Measurements from ENCODE around the gene WSCD2.

The WSCD2 gene

DNA sequence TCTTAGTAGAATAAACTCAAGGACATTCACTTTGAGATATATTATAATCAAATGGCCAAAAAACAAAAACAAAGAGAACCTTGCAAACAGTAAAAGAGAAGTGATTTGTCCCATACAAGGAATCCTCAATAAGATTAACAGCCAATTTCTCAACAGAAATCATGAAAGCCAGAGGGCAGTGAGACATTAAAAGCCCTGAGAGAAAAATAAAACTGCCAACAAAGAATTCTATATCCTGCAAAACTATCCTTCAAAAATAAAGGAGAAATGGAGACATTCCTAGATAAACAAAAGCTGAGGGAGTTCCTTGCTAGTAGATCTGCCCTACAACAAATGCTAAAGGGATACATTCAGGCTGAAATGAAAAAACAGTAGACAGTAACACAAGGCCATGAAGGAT, 131.9 kb downstream of the WSCD2 start:
- Histone ChIP-seq H3K4me1 (ENCODE audit: control insufficient read depth, insufficient read depth, low read length, poor library complexity, severe bottlenecking) (no peaks in the 10 kb centered on the region), H3K9me3 (ENCODE audit: control insufficient read depth, low read length) (peaks cover 25% of the 10 kb centered on the region), H3K27ac (ENCODE audit: low read depth, low read length, severe bottlenecking) (no peak overlapping the region), H3K36me3 (ENCODE audit: control insufficient read depth, insufficient read depth, low read length) (no peaks in the 10 kb centered on the region), H3K4me3 (ENCODE audit: extremely low read depth, insufficient read depth, low read length, poor library complexity, severe bottlenecking) (no peak overlapping the region)

DNA sequence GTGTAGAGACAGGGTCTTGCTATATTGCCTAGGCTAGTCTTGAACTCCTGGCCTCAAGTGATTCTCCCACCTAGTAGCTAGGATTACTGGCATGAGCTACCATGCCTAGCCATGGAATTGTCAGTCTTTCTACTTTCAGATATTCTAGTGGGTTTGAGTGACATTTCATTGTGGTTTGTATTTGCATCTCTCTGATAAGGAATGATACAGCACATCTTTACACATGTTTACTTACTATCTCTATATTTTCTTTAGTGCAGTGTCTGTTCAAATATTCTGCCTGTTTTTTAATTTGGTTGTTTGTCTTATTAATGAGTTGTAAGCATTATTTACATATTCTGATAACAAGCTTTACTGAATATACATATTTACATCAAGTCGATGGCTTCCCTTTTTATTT, 136.4 kb downstream of the WSCD2 start:
- Histone ChIP-seq H3K4me1 (ENCODE audit: control insufficient read depth, insufficient read depth, low read length, poor library complexity, severe bottlenecking) (no peaks in the 10 kb centered on the region), H3K9me3 (ENCODE audit: control insufficient read depth, low read length) (peaks cover 8% of the 10 kb centered on the region), H3K27ac (ENCODE audit: low read depth, low read length, severe bottlenecking) (no peak overlapping the region), H3K4me3 (ENCODE audit: extremely low read depth, insufficient read depth, low read length, poor library complexity, severe bottlenecking) (no peak overlapping the region), H3K36me3 (ENCODE audit: control insufficient read depth, insufficient read depth, low read length) (no peaks in the 10 kb centered on the region)
- WGBS, 2 experiments (ENCODE audit: insufficient coverage in 2 of 2), result no CpG with 5 or more reads among the region's 1 CpG

DNA sequence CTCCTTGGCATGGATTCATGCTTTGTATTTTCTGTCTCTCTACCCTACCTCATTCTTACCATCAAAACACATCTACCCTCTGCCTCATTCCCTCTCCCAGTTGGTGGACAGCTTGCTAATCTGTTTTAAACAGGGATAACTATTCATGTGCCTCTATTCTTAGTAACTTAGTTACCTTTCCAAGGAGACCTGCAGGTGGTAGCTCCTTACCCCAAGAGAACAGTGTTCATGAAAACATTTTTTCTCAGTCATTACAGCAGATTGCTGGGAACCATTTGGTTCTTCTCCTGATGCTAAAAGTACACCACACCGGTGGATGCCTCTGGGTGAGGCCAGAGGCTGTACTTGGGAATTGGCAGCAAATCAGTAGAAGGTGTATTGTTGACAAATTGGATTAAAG, 137.0 kb downstream of the WSCD2 start:
- no peak overlapping the region for H3K4me3 ChIP-seq (ENCODE audit: extremely low read depth, insufficient read depth, low read length, poor library complexity, severe bottlenecking)
- no peaks in the 10 kb centered on the region for H3K4me1 ChIP-seq (ENCODE audit: control insufficient read depth, insufficient read depth, low read length, poor library complexity, severe bottlenecking)
- H3K36me3 ChIP-seq (ENCODE audit: control insufficient read depth, insufficient read depth, low read length), result no peaks in the 10 kb centered on the region
- WGBS, 2 experiments (ENCODE audit: insufficient coverage in 2 of 2), result 83 to 89% methylated on average over 1 of the region's 1 CpG
- H3K27ac ChIP-seq (ENCODE audit: low read depth, low read length, severe bottlenecking), result no peak overlapping the region
- peaks cover 5% of the 10 kb centered on the region for H3K9me3 ChIP-seq (ENCODE audit: control insufficient read depth, low read length)

DNA sequence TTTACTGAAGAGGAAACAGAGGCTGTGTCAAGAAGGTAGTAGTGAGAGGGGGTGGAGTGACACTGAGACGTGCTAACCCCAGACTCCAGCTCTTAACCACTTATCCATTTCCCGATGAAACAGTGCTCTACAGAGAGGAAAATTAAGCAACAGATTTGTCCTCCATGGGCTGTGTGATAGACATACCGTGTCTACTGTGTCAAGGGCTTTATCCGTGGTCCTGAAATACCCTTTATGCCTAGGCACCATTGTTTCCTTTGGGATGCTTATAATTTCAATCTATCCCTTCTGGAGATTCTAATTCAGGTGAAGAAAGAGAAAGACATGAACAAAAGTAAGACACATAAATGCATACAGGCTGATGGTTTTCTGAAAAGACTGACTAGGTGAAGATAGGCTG, 138.4 kb downstream of the WSCD2 start:
- Histone ChIP-seq H3K4me1 (ENCODE audit: control insufficient read depth, insufficient read depth, low read length, poor library complexity, severe bottlenecking) (no peaks in the 10 kb centered on the region), H3K4me3 (ENCODE audit: extremely low read depth, insufficient read depth, low read length, poor library complexity, severe bottlenecking) (no peak overlapping the region), H3K36me3 (ENCODE audit: control insufficient read depth, insufficient read depth, low read length) (no peaks in the 10 kb centered on the region), H3K9me3 (ENCODE audit: control insufficient read depth, low read length) (no peaks in the 10 kb centered on the region), H3K27ac (ENCODE audit: low read depth, low read length, severe bottlenecking) (no peak overlapping the region)
- 96 to 100% methylated on average over 1 to 4 of the region's 4 CpGs for WGBS, 2 experiments (ENCODE audit: insufficient coverage in 2 of 2)

DNA sequence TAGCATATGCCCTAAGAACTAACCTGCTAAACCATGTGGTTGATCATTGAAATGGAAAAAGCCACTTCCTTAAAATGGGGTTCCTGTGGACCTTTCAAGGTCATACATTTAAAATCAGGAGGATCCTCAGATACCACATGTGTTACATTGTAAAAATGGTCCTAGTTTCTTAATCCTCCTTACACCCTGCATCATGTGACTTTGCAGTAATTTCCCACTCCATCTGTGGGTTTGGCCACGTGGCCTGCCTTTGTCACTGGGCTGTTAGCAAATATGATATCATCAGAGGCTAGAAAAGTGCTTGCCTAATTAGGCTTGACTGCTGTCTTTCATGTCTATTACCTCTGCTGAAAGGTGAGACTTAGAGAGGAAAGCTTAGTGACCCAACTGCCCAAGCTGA, 139.3 kb downstream of the WSCD2 start:
- no peaks in the 10 kb centered on the region for H3K9me3 ChIP-seq (ENCODE audit: control insufficient read depth, low read length)
- H3K4me3 ChIP-seq (ENCODE audit: extremely low read depth, insufficient read depth, low read length, poor library complexity, severe bottlenecking), result no peak overlapping the region
- no peaks in the 10 kb centered on the region for H3K36me3 ChIP-seq (ENCODE audit: control insufficient read depth, insufficient read depth, low read length)
- no CpG with 5 or more reads among the region's 1 CpG for WGBS, 2 experiments (ENCODE audit: insufficient coverage in 2 of 2)
- no peaks in the 10 kb centered on the region for H3K4me1 ChIP-seq (ENCODE audit: control insufficient read depth, insufficient read depth, low read length, poor library complexity, severe bottlenecking)
- no peak overlapping the region for H3K27ac ChIP-seq (ENCODE audit: low read depth, low read length, severe bottlenecking)

DNA sequence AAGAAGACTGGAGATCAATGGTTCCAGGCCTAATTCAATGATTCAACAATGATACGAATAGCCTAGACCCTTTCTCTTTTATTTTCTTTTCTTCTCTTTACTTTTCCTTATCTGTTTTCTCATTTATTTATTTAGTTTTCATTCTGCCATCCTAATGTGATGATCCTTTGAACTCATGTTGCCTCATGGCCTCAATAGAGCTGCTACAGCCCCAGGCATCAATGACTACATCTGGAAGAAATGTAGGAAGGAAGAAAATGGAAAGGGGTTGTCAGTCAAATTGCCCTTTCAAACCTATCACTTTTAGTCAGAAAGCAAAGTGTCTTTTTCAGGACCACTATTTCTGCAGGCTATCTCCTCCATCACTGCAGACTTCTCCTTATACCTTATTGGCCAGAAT, 140.1 kb downstream of the WSCD2 start:
- Histone ChIP-seq H3K4me3 (ENCODE audit: extremely low read depth, insufficient read depth, low read length, poor library complexity, severe bottlenecking) (no peak overlapping the region), H3K36me3 (ENCODE audit: control insufficient read depth, insufficient read depth, low read length) (no peaks in the 10 kb centered on the region), H3K9me3 (ENCODE audit: control insufficient read depth, low read length) (no peaks in the 10 kb centered on the region), H3K27ac (ENCODE audit: low read depth, low read length, severe bottlenecking) (no peak overlapping the region), H3K4me1 (ENCODE audit: control insufficient read depth, insufficient read depth, low read length, poor library complexity, severe bottlenecking) (no peaks in the 10 kb centered on the region)
- 67 to 100% methylated on average over 1 of the region's 1 CpG for WGBS, 2 experiments (ENCODE audit: insufficient coverage in 2 of 2)

DNA sequence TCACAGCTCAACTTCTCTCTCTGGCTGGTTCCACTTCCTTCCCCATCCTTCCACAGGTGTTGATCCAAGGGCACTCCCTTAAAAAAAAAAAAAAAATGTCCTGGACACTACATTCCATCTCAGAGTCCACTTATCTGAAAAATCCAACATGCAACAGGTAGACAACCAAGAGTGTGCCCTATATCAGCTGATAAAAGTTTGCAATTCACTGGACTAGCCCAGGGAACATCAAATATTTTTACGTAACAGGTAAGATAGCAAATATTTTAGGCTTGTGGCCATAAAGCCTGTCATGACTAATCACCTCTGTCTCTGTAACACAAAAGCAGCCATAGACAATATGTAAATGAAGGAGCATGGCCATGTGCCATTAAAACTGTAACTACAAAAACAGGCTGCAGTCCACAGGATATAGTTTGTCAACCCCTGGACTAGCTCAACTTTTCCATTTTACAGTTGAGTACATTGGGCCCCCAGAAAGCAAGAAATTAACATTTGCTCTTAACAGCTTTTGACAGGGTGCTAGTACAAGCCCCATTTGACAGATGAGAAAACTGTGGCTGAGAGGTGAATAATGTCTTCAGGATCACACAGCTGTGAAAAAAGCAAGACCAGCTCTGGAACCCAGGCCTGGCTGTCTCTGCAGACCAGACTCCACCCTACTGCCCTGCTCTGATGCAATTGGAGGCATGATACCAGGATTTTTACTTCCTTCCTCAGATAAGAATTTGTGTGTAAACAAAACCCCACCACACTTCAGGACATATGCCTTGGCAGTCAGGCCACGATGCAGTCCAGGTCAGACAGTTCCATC, 141.2 kb downstream of the WSCD2 start:
- H3K9me3 ChIP-seq (ENCODE audit: control insufficient read depth, low read length), result no peaks in the 10 kb centered on the region
- 81 to 89% methylated on average over 2 of the region's 2 CpGs for WGBS, 2 experiments (ENCODE audit: insufficient coverage in 2 of 2)
- H3K36me3 ChIP-seq (ENCODE audit: control insufficient read depth, insufficient read depth, low read length), result no peaks in the 10 kb centered on the region
- no peak overlapping the region for H3K4me3 ChIP-seq (ENCODE audit: extremely low read depth, insufficient read depth, low read length, poor library complexity, severe bottlenecking)
- H3K27ac ChIP-seq (ENCODE audit: low read depth, low read length, severe bottlenecking), result no peak overlapping the region
- H3K4me1 ChIP-seq (ENCODE audit: control insufficient read depth, insufficient read depth, low read length, poor library complexity, severe bottlenecking), result no peaks in the 10 kb centered on the region

DNA sequence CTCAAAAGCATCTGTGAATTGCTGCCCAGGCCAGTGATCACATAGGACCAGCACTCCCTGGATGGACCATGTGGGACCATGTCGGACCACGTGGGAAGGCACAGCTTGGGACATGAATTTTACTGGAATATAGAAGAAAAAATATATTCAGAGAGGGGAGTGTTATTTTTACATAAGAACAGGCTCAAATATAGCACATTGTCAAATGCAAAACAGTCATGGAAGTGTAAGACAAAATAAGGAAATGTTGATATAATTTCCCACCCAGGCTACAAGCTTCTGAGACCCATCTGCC, 141.7 kb downstream of the WSCD2 start:
- H3K4me1 ChIP-seq (ENCODE audit: control insufficient read depth, insufficient read depth, low read length, poor library complexity, severe bottlenecking), result no peaks in the 10 kb centered on the region
- WGBS, 2 experiments (ENCODE audit: insufficient coverage in 2 of 2), result no CpG with 5 or more reads among the region's 2 CpGs
- no peak overlapping the region for H3K27ac ChIP-seq (ENCODE audit: low read depth, low read length, severe bottlenecking)
- H3K4me3 ChIP-seq (ENCODE audit: extremely low read depth, insufficient read depth, low read length, poor library complexity, severe bottlenecking), result no peak overlapping the region
- H3K36me3 ChIP-seq (ENCODE audit: control insufficient read depth, insufficient read depth, low read length), result no peaks in the 10 kb centered on the region
- H3K9me3 ChIP-seq (ENCODE audit: control insufficient read depth, low read length), result no peaks in the 10 kb centered on the region

DNA sequence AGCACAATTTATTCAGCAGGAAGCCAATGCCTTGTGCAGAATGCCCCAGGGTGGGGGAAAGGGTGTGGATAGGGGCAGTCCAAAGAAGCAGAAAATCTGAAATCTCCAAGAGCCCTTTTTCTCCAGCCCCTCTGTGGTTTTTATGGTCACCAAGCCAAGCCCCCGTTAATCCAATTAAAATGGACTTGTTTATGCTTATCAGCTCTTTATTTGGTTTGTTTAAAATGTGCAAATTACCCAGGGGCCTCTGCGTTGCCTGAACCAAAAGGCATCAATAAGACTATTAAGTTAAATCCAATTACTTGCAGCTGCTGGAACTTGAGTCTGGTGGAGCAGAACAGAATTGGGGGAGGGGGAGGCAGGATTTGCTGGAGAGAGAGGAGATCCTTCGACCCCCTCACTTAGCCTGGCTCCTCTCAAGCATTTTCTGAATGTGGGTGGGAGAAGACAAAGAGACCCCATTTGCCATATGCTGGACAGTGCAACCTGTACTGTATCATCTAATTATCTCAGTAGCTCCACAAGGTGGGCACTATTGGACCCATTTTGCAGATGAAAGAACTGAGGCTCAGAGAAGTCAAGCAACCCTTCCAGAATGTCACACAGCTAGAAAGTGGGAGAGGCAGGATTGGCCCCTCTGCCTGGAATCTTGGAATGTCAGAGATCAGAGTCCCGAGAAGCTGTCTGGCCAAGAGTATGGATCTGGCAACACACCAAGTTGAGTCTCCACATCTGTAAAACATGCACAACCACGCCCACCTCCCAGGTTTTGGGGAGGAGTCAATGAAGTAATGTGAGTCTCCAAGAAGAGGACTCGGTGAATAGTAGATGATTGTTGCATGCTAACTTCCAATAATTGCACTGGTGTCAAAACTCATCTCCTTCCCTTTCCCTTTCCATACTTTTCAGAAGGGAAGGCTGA, 143.1 kb downstream of the WSCD2 start:
- Histone ChIP-seq H3K9me3 (ENCODE audit: control insufficient read depth, low read length) (no peaks in the 10 kb centered on the region), H3K36me3 (ENCODE audit: control insufficient read depth, insufficient read depth, low read length) (no peaks in the 10 kb centered on the region), H3K4me3 (ENCODE audit: extremely low read depth, insufficient read depth, low read length, poor library complexity, severe bottlenecking) (no peak overlapping the region), H3K27ac (ENCODE audit: low read depth, low read length, severe bottlenecking) (no peak overlapping the region), H3K4me1 (ENCODE audit: control insufficient read depth, insufficient read depth, low read length, poor library complexity, severe bottlenecking) (no peaks in the 10 kb centered on the region)
- 100% methylated on average over 1 of the region's 6 CpGs; no CpG with 5 or more reads in 1 of the 2 experiments for WGBS, 2 experiments (ENCODE audit: insufficient coverage in 2 of 2)

DNA sequence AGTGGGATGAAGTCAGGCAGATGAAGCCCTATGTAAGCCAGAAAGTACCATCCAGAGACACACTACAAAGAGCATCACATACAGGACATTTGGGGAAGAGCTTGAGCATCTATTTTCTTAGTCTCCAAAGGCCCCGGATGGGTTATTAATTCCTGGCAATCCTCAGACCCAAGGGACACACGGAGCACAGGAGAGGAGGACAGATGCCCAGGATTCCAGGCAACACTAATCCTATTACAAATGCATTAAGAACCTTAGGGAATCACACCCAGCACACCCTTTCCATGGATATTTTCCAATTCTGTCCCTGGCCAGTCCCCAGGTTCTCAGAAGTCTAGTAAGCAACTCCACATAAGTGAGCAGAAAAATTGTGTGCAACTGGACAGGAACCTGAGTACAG, 144.1 kb downstream of the WSCD2 start:
- Histone ChIP-seq H3K4me1 (ENCODE audit: control insufficient read depth, insufficient read depth, low read length, poor library complexity, severe bottlenecking) (no peaks in the 10 kb centered on the region), H3K27ac (ENCODE audit: low read depth, low read length, severe bottlenecking) (no peak overlapping the region), H3K36me3 (ENCODE audit: control insufficient read depth, insufficient read depth, low read length) (no peaks in the 10 kb centered on the region), H3K4me3 (ENCODE audit: extremely low read depth, insufficient read depth, low read length, poor library complexity, severe bottlenecking) (no peak overlapping the region), H3K9me3 (ENCODE audit: control insufficient read depth, low read length) (no peaks in the 10 kb centered on the region)
- WGBS, 2 experiments (ENCODE audit: insufficient coverage in 2 of 2), result 86% methylated on average over 1 to 2 of the region's 2 CpGs

DNA sequence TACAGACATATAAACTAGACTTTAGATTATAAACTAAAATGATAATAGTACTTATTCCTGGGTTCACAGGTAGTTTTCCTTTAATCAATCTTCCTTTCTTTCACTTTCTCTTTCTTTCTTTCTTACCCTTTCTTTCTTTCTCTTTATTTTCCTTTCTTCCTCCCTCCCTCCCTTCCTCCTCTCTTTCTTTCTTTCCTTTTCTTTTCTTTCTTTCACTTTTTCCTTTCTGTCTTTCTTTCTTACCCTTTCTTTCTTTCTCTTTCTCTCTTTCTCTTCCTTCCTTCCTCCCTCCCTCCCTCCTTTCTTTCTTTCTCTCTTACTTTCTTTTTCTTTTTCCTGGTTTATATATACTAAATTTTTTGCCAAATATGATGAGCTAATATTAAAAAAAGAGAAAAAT, 148.5 kb downstream of the WSCD2 start:
- Histone ChIP-seq H3K4me1 (ENCODE audit: control insufficient read depth, insufficient read depth, low read length, poor library complexity, severe bottlenecking) (no peaks in the 10 kb centered on the region), H3K9me3 (ENCODE audit: control insufficient read depth, low read length) (no peaks in the 10 kb centered on the region), H3K36me3 (ENCODE audit: control insufficient read depth, insufficient read depth, low read length) (no peaks in the 10 kb centered on the region), H3K27ac (ENCODE audit: low read depth, low read length, severe bottlenecking) (no peak overlapping the region), H3K4me3 (ENCODE audit: extremely low read depth, insufficient read depth, low read length, poor library complexity, severe bottlenecking) (no peak overlapping the region)
